Activated T-cell treated with anti-CD3 and anti-CD28 coated beads, Interleukin-2, amount 50 U/mL, for 4 hours (primary cell): ENCODE results near the gene ST6GALNAC2. TPM values are rescaled to one million over a fixed set of nuclear protein-coding genes. Genes with fewer than 3 reads are reported as not detected.

Experiments
- ATAC-seq, 2 donors: fragments of 200-7000 bp; cut with Tn5 transposase; one replicate each; pipeline ENCODE4 v1.10.0; 2021
- DNase-seq: peaks from one replicate; pipeline ENCODE4 v3.0.0-alpha.2; 2020
- H3K27me3 Mint-ChIP-seq: one replicate; pipeline ENCODE4 v1.8.0; 2021; ENCODE audit warnings: low read depth, mixed read lengths
- H3K36me3 Mint-ChIP-seq: one replicate; pipeline ENCODE4 v1.8.0; 2022; ENCODE audit warnings: mixed read lengths; ENCODE audit not compliant: insufficient read depth
- H3K4me1 Mint-ChIP-seq: one replicate; pipeline ENCODE4 v1.8.0; 2021; ENCODE audit warnings: low read depth, mixed read lengths
- H3K4me3 Mint-ChIP-seq: one replicate; pipeline ENCODE4 v1.8.0; 2021; ENCODE audit warnings: mild to moderate bottlenecking, moderate library complexity, mixed read lengths
- H3K9me3 Mint-ChIP-seq: one replicate; pipeline ENCODE4 v1.8.0; 2021; ENCODE audit warnings: mixed read lengths
- total RNA-seq, 3 donors: library from RNA; stranded (reverse); gene quantifications; one replicate each; pipeline ENCODE4 v1.2.1, GENCODE V29; 2021

The ST6GALNAC2 gene
- total RNA-seq, 3 donors from 2014 or later = not detected

DNA sequence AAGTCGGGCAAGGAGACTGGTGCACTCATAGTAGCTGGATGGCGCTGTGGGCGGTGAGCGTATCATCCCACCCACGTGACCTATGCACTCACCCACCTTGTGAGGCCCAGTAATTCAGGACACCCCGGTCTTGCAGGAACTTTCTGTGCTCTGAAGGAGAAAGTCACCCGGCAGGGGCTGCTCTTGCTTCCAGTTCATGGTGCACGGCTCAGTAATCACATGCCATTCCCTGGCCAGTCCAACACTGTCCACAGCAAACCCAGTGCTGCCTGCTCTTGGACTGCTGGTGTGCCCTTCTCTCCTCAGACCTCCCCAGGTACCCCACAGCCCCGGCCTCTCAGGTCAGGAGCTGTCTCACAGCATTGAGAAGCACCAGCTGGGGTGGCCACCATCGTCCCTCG, 68.0 kb downstream of the ST6GALNAC2 start:
- peaks cover 45% of the 10 kb centered on the region for H3K4me1 Mint-ChIP-seq
- H3K4me3 Mint-ChIP-seq = no peak overlapping the region
- no peaks in the 10 kb centered on the region for H3K36me3 Mint-ChIP-seq
- no peaks in the 10 kb centered on the region for H3K27me3 Mint-ChIP-seq
- no peak for ATAC-seq
- no peak for DNase-seq
- H3K9me3 Mint-ChIP-seq = no peaks in the 10 kb centered on the region

Other genes starting within 250 kb of the ST6GALNAC2 start
- gene PRPSAP1, start 231.9 kb downstream of the ST6GALNAC2 start, total RNA-seq = 10 to 100 TPM; 28.1 to 32.3 (median 31.8) TPM
- gene SPHK1, start 201.3 kb downstream of the ST6GALNAC2 start, total RNA-seq = 10 to 100 TPM; 16.9 to 22.2 (median 17.4) TPM
- gene UBE2O, start 132.7 kb downstream of the ST6GALNAC2 start, total RNA-seq = 10 to 100 TPM; 43.2 to 45.1 (median 45.0) TPM
- gene AANAT, start 118.3 kb downstream of the ST6GALNAC2 start, total RNA-seq = not detected
- 10 to 100 TPM; 29.5 to 37.0 (median 34.3) TPM for gene RHBDF2, start 84.4 kb downstream of the ST6GALNAC2 start, total RNA-seq
- gene CYGB, start 48.2 kb downstream of the ST6GALNAC2 start, total RNA-seq = not detected
- gene PRCD, start 45.8 kb downstream of the ST6GALNAC2 start, total RNA-seq = not detected
- 1 to 10 TPM in 1 of 3 donors, under 1 TPM in 2; 0.57 to 1.1 (median 0.63) TPM for gene ST6GALNAC1, start 57.9 kb upstream of the ST6GALNAC2 start, total RNA-seq
- 1 to 10 TPM; 2.0 to 2.3 (median 2.0) TPM for gene MXRA7, start 125.1 kb upstream of the ST6GALNAC2 start, total RNA-seq
- 10 to 100 TPM; 67.3 to 73.2 (median 68.7) TPM for gene JMJD6, start 140.7 kb upstream of the ST6GALNAC2 start, total RNA-seq
- gene METTL23, start 141.0 kb upstream of the ST6GALNAC2 start, total RNA-seq = 10 to 100 TPM; 31.4 to 34.4 (median 31.5) TPM
- gene SRSF2, start 151.5 kb upstream of the ST6GALNAC2 start, total RNA-seq = 100 to 1,000 TPM; 845 to 927 (median 920) TPM
- 10 to 100 TPM; 14.6 to 16.6 (median 15.1) TPM for gene MFSD11, start 152.3 kb upstream of the ST6GALNAC2 start, total RNA-seq